Mucosa of descending colon (tissue), 3 donors: ENCODE results near the gene PRKAR1B. TPM values are rescaled to one million over a fixed set of nuclear protein-coding genes. Genes with fewer than 3 reads are reported as not detected.
"Not testable (repeated sequence)": the region's sequence is repeated elsewhere in the genome, so short reads cannot be mapped to it uniquely, and the experiment has no call there.

ENCODE experiments used
- ATAC-seq: fragments of 200-7000 bp; cut with Tn5 transposase; one replicate; pipeline ENCODE4 v1.9.1; 2020; ENCODE audit warnings: mild to moderate bottlenecking, moderate library complexity
- DNase-seq, 3 donors: peaks; one replicate each; pipeline ENCODE4 v3.0.0-alpha.2; 2020
- H3K36me3 ChIP-seq: fragments of 200-600 bp; one replicate; pipeline ENCODE4 v1.8.0; 2021; ENCODE audit warnings: low read depth, mild to moderate bottlenecking
- H3K4me1 ChIP-seq: fragments of 200-600 bp; one replicate; pipeline ENCODE4 v1.8.0; 2021; ENCODE audit warnings: low read depth, mild to moderate bottlenecking
- H3K4me3 ChIP-seq: fragments of 200-600 bp; one replicate; pipeline ENCODE4 v1.8.0; 2021; ENCODE audit warnings: mild to moderate bottlenecking
- H3K9me3 ChIP-seq: fragments of 200-600 bp; one replicate; pipeline ENCODE4 v1.8.0; 2021; ENCODE audit warnings: mild to moderate bottlenecking
- intact Hi-C, 2 donors: fragments of 100-400 bp; cut with DNase I in 1 of 2; cut with micrococcal nuclease in 1 of 2; formaldehyde crosslinking; loops; one replicate each; pipeline versions ENCODE4 v1.11.0 to v1.11.1; 2022; cut with DNase I, micrococcal nuclease
- total RNA-seq, 3 donors: library from RNA; stranded (reverse); fragmentation: NEBNext Ultra II Directional in 2 of 3; extraction: Animal tissue kit (Norgen Biotek cat#: 25700) in 2 of 3; gene quantifications; one replicate each; pipeline versions ENCODE4 v1.2.1 to v1.2.4, GENCODE V29; 2021 to 2023
- TF ChIP-seq, protein P1 (sequence below): fragments of 200-600 bp; IDR thresholded peaks from one replicate; pipeline ENCODE4 v1.8.0; 2022; ENCODE audit warnings: antibody characterized with exemption, mild to moderate bottlenecking
- donor health status: DM: no; HTN: no; CAD: no; lungs with moderate emphysema.
- donor health status: DM: no; HTN: no; CAD: no.
- donor health status: DM: no; HTN: yes; CAD: no.

Gene PRKAR1B
- total RNA-seq, 3 donors from 2014 or later, result 10.1 to 24.5 (median 24.4) TPM

DNA sequence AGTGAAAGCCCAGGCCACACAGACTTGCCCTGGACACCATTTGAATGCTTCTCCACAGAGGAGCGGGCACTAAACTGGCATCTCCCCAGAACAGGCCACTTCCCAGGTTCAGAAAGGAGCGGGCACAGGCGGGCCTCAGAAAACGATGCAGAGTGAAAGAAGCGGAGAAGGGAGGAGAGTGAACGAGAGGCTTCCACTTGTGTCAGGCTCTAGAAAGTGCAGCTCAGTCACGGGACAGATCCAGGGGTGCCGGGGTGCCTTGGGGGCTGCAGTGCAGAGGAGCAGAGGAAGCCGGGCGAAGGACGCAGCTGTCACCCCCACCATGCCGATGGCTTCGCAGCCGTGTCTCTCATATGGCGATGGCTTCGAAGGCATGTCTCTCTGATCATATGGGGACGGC is 26.1 kb upstream of the PRKAR1B start:
- Histone ChIP-seq H3K36me3 (peaks cover 8% of the 10 kb centered on the region), H3K4me3 (no peak overlapping the region), H3K9me3 (no peaks in the 10 kb centered on the region), H3K4me1 (no peaks in the 10 kb centered on the region)
- ATAC-seq (no peak), DNase-seq (peak in 2 of 3 donors; percentile 3 to 22)
- intact Hi-C loops, result no loop called here
- TF ChIP-seq, protein P1, sequence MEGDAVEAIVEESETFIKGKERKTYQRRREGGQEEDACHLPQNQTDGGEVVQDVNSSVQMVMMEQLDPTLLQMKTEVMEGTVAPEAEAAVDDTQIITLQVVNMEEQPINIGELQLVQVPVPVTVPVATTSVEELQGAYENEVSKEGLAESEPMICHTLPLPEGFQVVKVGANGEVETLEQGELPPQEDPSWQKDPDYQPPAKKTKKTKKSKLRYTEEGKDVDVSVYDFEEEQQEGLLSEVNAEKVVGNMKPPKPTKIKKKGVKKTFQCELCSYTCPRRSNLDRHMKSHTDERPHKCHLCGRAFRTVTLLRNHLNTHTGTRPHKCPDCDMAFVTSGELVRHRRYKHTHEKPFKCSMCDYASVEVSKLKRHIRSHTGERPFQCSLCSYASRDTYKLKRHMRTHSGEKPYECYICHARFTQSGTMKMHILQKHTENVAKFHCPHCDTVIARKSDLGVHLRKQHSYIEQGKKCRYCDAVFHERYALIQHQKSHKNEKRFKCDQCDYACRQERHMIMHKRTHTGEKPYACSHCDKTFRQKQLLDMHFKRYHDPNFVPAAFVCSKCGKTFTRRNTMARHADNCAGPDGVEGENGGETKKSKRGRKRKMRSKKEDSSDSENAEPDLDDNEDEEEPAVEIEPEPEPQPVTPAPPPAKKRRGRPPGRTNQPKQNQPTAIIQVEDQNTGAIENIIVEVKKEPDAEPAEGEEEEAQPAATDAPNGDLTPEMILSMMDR, result no peak

DNA sequence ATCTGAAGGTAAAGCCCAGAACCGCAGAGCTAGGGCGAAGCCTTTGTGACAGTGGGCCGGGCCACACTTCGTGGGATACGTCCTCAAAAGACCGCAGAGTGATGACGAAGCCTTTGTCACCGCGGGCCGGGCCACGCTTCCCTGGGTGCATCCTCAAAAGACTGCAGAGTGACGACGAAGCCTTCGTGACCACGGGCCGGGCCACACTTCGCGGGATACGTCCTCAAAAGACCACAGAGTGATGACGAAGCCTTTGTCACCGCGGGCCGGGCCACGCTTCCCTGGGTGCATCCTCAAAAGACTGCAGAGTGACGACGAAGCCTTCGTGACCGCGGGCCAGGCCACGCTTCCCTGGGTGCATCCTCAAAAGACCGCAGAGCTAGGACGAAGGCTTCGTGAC is 25.2 kb upstream of the PRKAR1B start:
- H3K36me3 ChIP-seq, ATAC-seq: not testable (repeated sequence)

DNA sequence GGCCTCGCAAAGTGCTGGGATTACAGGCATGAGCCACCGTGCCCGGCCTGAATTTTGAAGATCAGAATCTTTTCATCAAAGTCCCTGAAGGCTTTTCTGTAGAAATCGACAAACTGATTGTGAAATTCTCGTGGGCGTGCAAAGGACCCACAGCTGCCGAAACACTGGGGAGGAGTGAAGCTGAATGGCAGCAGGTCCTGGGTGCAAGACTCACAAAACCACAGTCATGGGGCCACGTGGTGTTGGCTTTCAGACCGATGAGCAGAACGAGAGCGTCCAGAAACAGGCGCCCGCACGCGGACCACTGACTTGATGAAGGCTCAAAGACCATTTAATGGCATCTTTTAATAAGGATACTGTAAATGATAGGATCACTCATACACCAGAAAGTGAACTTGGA is 24.7 kb upstream of the PRKAR1B start:
- Histone ChIP-seq H3K4me1 (no peaks in the 10 kb centered on the region), H3K9me3 (no peaks in the 10 kb centered on the region), H3K4me3 (no peak overlapping the region), H3K36me3 (no peaks in the 10 kb centered on the region)
- ATAC-seq, result no peak
- DNase-seq, result peak in 1 of 3 donors; percentile 3
- TF ChIP-seq, protein P1, result no peak
- intact Hi-C loops, result no loop called here

More for the DNA sequence above, 25.2 kb upstream of the PRKAR1B start:
- H3K4me1 ChIP-seq, intact Hi-C loops, H3K9me3 ChIP-seq, H3K4me3 ChIP-seq: not testable (repeated sequence)
- peak in 2 of 3 donors; percentile 10 to 49 for DNase-seq

- no peak overlapping the region for H3K4me3 ChIP-seq
- H3K36me3 ChIP-seq, result no peaks in the 10 kb centered on the region
- no peaks in the 10 kb centered on the region for H3K9me3 ChIP-seq
- ATAC-seq (no peak), DNase-seq (peak in 2 of 3 donors; percentile 14 to 18)
- TF ChIP-seq, protein P1, result no peak
- intact Hi-C loops, result no loop called here
- H3K4me1 ChIP-seq, result no peaks in the 10 kb centered on the region
Observed at GRCh38 chr7:750111-750905, 23.2 kb upstream of the PRKAR1B start.

DNA sequence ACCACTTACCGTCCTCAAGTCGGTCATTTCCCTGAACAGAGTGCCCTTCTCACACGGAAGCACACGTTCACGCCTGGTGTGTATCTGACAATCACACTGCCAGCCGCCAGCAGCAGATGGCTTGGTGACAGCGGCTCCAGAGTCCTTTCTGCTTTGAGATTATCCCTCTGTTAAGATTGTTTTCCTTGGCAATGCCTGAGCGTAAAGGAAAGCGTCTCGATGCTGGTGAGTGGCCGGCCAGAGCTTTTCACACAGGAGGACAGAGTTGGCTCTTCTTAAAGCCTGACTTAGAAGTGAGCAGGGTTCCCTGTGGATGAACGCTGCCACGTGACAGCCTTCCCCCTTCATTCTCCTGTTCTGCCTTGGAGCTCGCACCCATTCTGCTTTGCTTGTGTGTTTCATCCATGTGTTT is 22.1 kb upstream of the PRKAR1B start:
- intact Hi-C loops, result no loop called here
- H3K36me3 ChIP-seq, result no peaks in the 10 kb centered on the region
- ATAC-seq, result no peak

GRCh38 chr7:748446-748845 is 21.4 kb upstream of the PRKAR1B start:
- ATAC-seq (no peak), DNase-seq (peak in 2 of 3 donors; percentile 7 to 21)
- no peaks in the 10 kb centered on the region for H3K4me1 ChIP-seq
- TF ChIP-seq, protein P1, result no peak
- H3K9me3 ChIP-seq, result no peaks in the 10 kb centered on the region
- intact Hi-C loops, result no loop called here
- no peak overlapping the region for H3K4me3 ChIP-seq
- H3K36me3 ChIP-seq, result no peaks in the 10 kb centered on the region

More for the DNA sequence above, 22.1 kb upstream of the PRKAR1B start:
- TF ChIP-seq, protein P1, result no peak
- peak in 2 of 3 donors; percentile 4 to 8 for DNase-seq
- no peaks in the 10 kb centered on the region for H3K4me1 ChIP-seq
- no peaks in the 10 kb centered on the region for H3K9me3 ChIP-seq
- no peak overlapping the region for H3K4me3 ChIP-seq
